HepG2 (cell line): ENCODE measurements around the gene SP4.

Source experiments
- CENPT ChIP-seq: sonication (generic); formaldehyde crosslinking; IDR thresholded peaks from 2 replicates; pipeline ENCODE4 v1.8.0; 2022; ENCODE audit warnings: low read depth, mild to moderate bottlenecking, moderate library complexity, missing genetic modification reagents
- ELF4 ChIP-seq: sonication (generic); formaldehyde crosslinking; IDR thresholded peaks from 2 replicates; pipeline ENCODE4 v1.5.0; 2020; ENCODE audit warnings: missing genetic modification reagents, mild to moderate bottlenecking, moderate library complexity, borderline replicate concordance
- POLR2AphosphoS5 ChIP-seq: IDR thresholded peaks from 2 replicates; pipeline ENCODE4 v1.6.1; 2012; ENCODE audit warnings: low read depth, low read length
- SRF ChIP-seq: IDR thresholded peaks from 2 replicates; pipeline ENCODE4 v1.6.1; 2011; ENCODE audit warnings: mild to moderate bottlenecking, low read depth, low read length, moderate library complexity
- XRCC5 ChIP-seq: fragments of 200-400 bp; formaldehyde crosslinking; optimal IDR thresholded peaks from 2 replicates; pipeline ENCODE3; 2017; ENCODE audit warnings: mild to moderate bottlenecking, low read length
- ZBTB1 ChIP-seq: sonication (generic); formaldehyde crosslinking; IDR thresholded peaks from 2 replicates; pipeline ENCODE4 v1.4.0; 2020; ENCODE audit warnings: missing genetic modification reagents, borderline replicate concordance
- ZNF180 ChIP-seq: sonication (generic); formaldehyde crosslinking; IDR thresholded peaks from 2 replicates; pipeline ENCODE4 v1.4.0; 2020; ENCODE audit warnings: low read depth, missing genetic modification reagents, borderline replicate concordance
- ZNF24 ChIP-seq: fragments of 450-650 bp; IDR thresholded peaks from 2 replicates; pipeline ENCODE4 v1.6.1; 2017; ENCODE audit warnings: antibody characterized with exemption, mild to moderate bottlenecking
- ZNF317 ChIP-seq: sonication (generic); formaldehyde crosslinking; IDR thresholded peaks from 2 replicates; pipeline ENCODE4 v1.5.0; 2020; ENCODE audit warnings: mild to moderate bottlenecking, missing genetic modification reagents
- ZNF615 ChIP-seq: sonication (generic); formaldehyde crosslinking; IDR thresholded peaks from 2 replicates; pipeline ENCODE4 v1.5.0; 2020; ENCODE audit warnings: mild to moderate bottlenecking, missing genetic modification reagents, borderline replicate concordance
- ZNF777 ChIP-seq: sonication (generic); formaldehyde crosslinking; IDR thresholded peaks from 2 replicates; pipeline ENCODE4 v1.4.0; 2020; ENCODE audit warnings: missing genetic modification reagents

- no peak for TF ChIP-seq ELF4 (CRISPR knock-in tag)
- TF ChIP-seq POLR2AphosphoS5 = no peak
- TF ChIP-seq ZNF24 = no peak
- TF ChIP-seq XRCC5 = no peak
- no peak for TF ChIP-seq ZNF777 (CRISPR knock-in tag)
- no peak for TF ChIP-seq ZBTB1 (CRISPR knock-in tag)
- no peak for TF ChIP-seq CENPT
- TF ChIP-seq ZNF180 (CRISPR knock-in tag) = no peak
- TF ChIP-seq SRF = no peak
- no peak for TF ChIP-seq ZNF317
- no peak for TF ChIP-seq ZNF615
Measured at GRCh38 chr7:21524680-21525079, 96.8 kb downstream of the SP4 start.
